SK-N-SH treated with all-trans-retinoic acid at 6 μM for 48 hours (cell line): ENCODE results near the gene BPGM.

ENCODE experiments used
- ATAC-seq: fragments of 200-7000 bp; cut with Tn5 transposase; 3 replicates; pipeline ENCODE4 v1.9.1; 2020; ENCODE audit warnings: mild to moderate bottlenecking, moderate library complexity
- ARNTL ChIP-seq: fragments of 450-650 bp; formaldehyde crosslinking; IDR thresholded peaks from 2 replicates; pipeline ENCODE4 v1.5.0; 2020; ENCODE audit warnings: low read depth, mild to moderate bottlenecking, moderate library complexity, borderline replicate concordance
- CREB5 ChIP-seq: fragments of 250-450 bp; sonication (Bioruptor Pico); IDR thresholded peaks from 2 replicates; pipeline ENCODE4 v1.5.1; 2020; ENCODE audit warnings: low read depth, mild to moderate bottlenecking, moderate library complexity
- CSDC2 ChIP-seq: fragments of 250-450 bp; sonication (Bioruptor Pico); IDR thresholded peaks from 2 replicates; pipeline ENCODE4 v1.5.0; 2020; ENCODE audit warnings: mild to moderate bottlenecking, moderate library complexity
- CSRNP3 ChIP-seq: fragments of 250-450 bp; sonication (Bioruptor Pico); IDR thresholded peaks from 2 replicates; pipeline ENCODE4 v1.5.1; 2021; ENCODE audit warnings: mild to moderate bottlenecking, moderate library complexity
- ESRRG ChIP-seq: fragments of 250-450 bp; sonication (Bioruptor Pico); IDR thresholded peaks from 2 replicates; pipeline ENCODE4 v1.6.1; 2021; ENCODE audit warnings: mild to moderate bottlenecking
- GLIS3 ChIP-seq: fragments of 250-450 bp; sonication (Bioruptor Pico); IDR thresholded peaks from 2 replicates; pipeline ENCODE4 v1.5.0; 2020; ENCODE audit warnings: mild to moderate bottlenecking, moderate library complexity
- ISL1 ChIP-seq: fragments of 250-450 bp; sonication (Bioruptor Pico); IDR thresholded peaks from 2 replicates; pipeline ENCODE4 v2.1.2; 2022; ENCODE audit warnings: mild to moderate bottlenecking, moderate library complexity
- OSR1 ChIP-seq: fragments of 250-450 bp; sonication (Bioruptor Pico); IDR thresholded peaks from 2 replicates; pipeline ENCODE4 v1.8.0; 2022; ENCODE audit warnings: moderate library complexity, mild to moderate bottlenecking, inconsistent platforms
- PATZ1 ChIP-seq: fragments of 250-450 bp; sonication (Bioruptor Pico); IDR thresholded peaks from 2 replicates; pipeline ENCODE4 v1.8.0; 2020; ENCODE audit warnings: mild to moderate bottlenecking, moderate library complexity, borderline replicate concordance
- POU6F1 ChIP-seq: fragments of 250-450 bp; sonication (Bioruptor Pico); IDR thresholded peaks from 2 replicates; pipeline ENCODE4 v1.8.0; 2021; ENCODE audit warnings: low read depth, mild to moderate bottlenecking, moderate library complexity, borderline replicate concordance
- PPARA ChIP-seq: fragments of 250-450 bp; sonication (Bioruptor Pico); IDR thresholded peaks from 2 replicates; pipeline ENCODE4 v1.5.0; 2020; ENCODE audit warnings: mild to moderate bottlenecking, borderline replicate concordance
- RARB ChIP-seq: fragments of 250-450 bp; sonication (Bioruptor Pico); IDR thresholded peaks from 2 replicates; pipeline ENCODE4 v1.8.0; 2021; ENCODE audit warnings: mild to moderate bottlenecking, moderate library complexity
- SNAI2 ChIP-seq: fragments of 250-450 bp; sonication (Bioruptor Pico); IDR thresholded peaks from 2 replicates; pipeline ENCODE4 v1.5.0; 2020; ENCODE audit warnings: mild to moderate bottlenecking, moderate library complexity
- TCF4 ChIP-seq: fragments of 250-450 bp; sonication (Bioruptor Pico); IDR thresholded peaks from 2 replicates; pipeline ENCODE4 v1.8.0; 2021; ENCODE audit warnings: mild to moderate bottlenecking, moderate library complexity, borderline replicate concordance
- TOX ChIP-seq: fragments of 250-450 bp; sonication (Bioruptor Pico); IDR thresholded peaks from 2 replicates; pipeline ENCODE4 v1.8.0; 2021; ENCODE audit warnings: mild to moderate bottlenecking, moderate library complexity, borderline replicate concordance
- TSHZ2 ChIP-seq: fragments of 250-450 bp; sonication (Bioruptor Pico); IDR thresholded peaks from 2 replicates; pipeline ENCODE4 v1.5.0; 2020; ENCODE audit warnings: mild to moderate bottlenecking, moderate library complexity
- ZC3H10 ChIP-seq: fragments of 250-450 bp; sonication (Bioruptor Pico); IDR thresholded peaks from 2 replicates; pipeline ENCODE4 v1.5.1; 2021; ENCODE audit warnings: mild to moderate bottlenecking, moderate library complexity
- ZFP3 ChIP-seq: fragments of 250-450 bp; sonication (Bioruptor Pico); IDR thresholded peaks from 2 replicates; pipeline ENCODE4 v1.5.0; 2020; ENCODE audit warnings: mild to moderate bottlenecking, moderate library complexity
- ZFP30 ChIP-seq: fragments of 450-650 bp; formaldehyde crosslinking; IDR thresholded peaks from 2 replicates; pipeline ENCODE4 v1.5.0; 2022; ENCODE audit warnings: mild to moderate bottlenecking, moderate library complexity
- ZNF8 ChIP-seq: fragments of 450-650 bp; formaldehyde crosslinking; IDR thresholded peaks from 2 replicates; pipeline ENCODE4 v1.5.0; 2020; ENCODE audit warnings: mild to moderate bottlenecking, moderate library complexity

Gene BPGM

GRCh38 chr7:134699021-134699818 lies 52.6 kb downstream of the BPGM start:
- ATAC-seq: no peak
- TF ChIP-seq TOX (CRISPR knock-in tag) (no peak), ZFP30 (CRISPR knock-in tag) (no peak), PATZ1 (CRISPR knock-in tag) (no peak), RARB (no peak), POU6F1 (CRISPR knock-in tag) (no peak), CSRNP3 (CRISPR knock-in tag) (no peak), TSHZ2 (CRISPR knock-in tag) (no peak), ZFP3 (CRISPR knock-in tag) (no peak), CREB5 (CRISPR knock-in tag) (no peak), ESRRG (CRISPR knock-in tag) (no peak), CSDC2 (no peak), GLIS3 (CRISPR knock-in tag) (no peak), TCF4 (no peak), ZC3H10 (no peak), SNAI2 (no peak), OSR1 (no peak), PPARA (CRISPR knock-in tag) (no peak), ZNF8 (CRISPR knock-in tag) (no peak), ISL1 (no peak)

GRCh38 chr7:134699899-134700298 lies 53.2 kb downstream of the BPGM start:
- ATAC-seq: no peak
- no peak for TF ChIP-seq OSR1
- TF ChIP-seq PPARA (CRISPR knock-in tag): no peak
- TF ChIP-seq TOX (CRISPR knock-in tag): no peak
- TF ChIP-seq ZC3H10: no peak
- no peak for TF ChIP-seq TSHZ2 (CRISPR knock-in tag)
- no peak for TF ChIP-seq TCF4
- no peak for TF ChIP-seq ISL1
- TF ChIP-seq SNAI2: no peak
- no peak for TF ChIP-seq ZNF8 (CRISPR knock-in tag)
- no peak for TF ChIP-seq ESRRG (CRISPR knock-in tag)
- no peak for TF ChIP-seq ZFP30 (CRISPR knock-in tag)
- TF ChIP-seq ARNTL (CRISPR knock-in tag): no peak
- no peak for TF ChIP-seq CREB5 (CRISPR knock-in tag)
- TF ChIP-seq CSRNP3 (CRISPR knock-in tag): no peak
- no peak for TF ChIP-seq ZFP3 (CRISPR knock-in tag)
- no peak for TF ChIP-seq CSDC2
